ENCODE data around the gene MACC1. TPM values are rescaled to one million over a fixed set of nuclear protein-coding genes. Genes with fewer than 3 reads are reported as not detected.

Gene MACC1
- total RNA-seq, 1 experiment from 2014 or later = 190 TPM

GRCh38 chr7:20185988-20186387 is 31.2 kb downstream of the MACC1 start:
- peaks cover 39% of the 10 kb centered on the region for H3K4me1 Mint-ChIP-seq (ENCODE audit: low read depth, unreplicated experiment)
- peaks cover 11% of the 10 kb centered on the region for H3K9me3 Mint-ChIP-seq (ENCODE audit: low read depth, unreplicated experiment)
- no peak for TF ChIP-seq CTCF (IDR thresholded peaks at IDR 0.05; ENCODE audit: unreplicated experiment)
- CTCF ChIA-PET = interaction anchor here (1.3 to 1.5 kb wide), 2 partner anchors 13 kb away, joined by 3 read pairs; no protein-coding TSS in a partner anchor
- H3K36me3 Mint-ChIP-seq (ENCODE audit: insufficient read depth, unreplicated experiment) = peaks cover 44% of the 10 kb centered on the region
- intact Hi-C loops (cut with micrococcal nuclease; ENCODE audit: unreplicated experiment) = no loop called here
- no peak overlapping the region for H3K27ac Mint-ChIP-seq (ENCODE audit: unreplicated experiment)
- H3K4me3 Mint-ChIP-seq (ENCODE audit: low read depth, unreplicated experiment) = no peak overlapping the region
- H3K27me3 Mint-ChIP-seq (ENCODE audit: unreplicated experiment) = no peaks in the 10 kb centered on the region
- DNase-seq = no peak
- no TSS peak for BruUV-seq (replicated peaks)

DNA sequence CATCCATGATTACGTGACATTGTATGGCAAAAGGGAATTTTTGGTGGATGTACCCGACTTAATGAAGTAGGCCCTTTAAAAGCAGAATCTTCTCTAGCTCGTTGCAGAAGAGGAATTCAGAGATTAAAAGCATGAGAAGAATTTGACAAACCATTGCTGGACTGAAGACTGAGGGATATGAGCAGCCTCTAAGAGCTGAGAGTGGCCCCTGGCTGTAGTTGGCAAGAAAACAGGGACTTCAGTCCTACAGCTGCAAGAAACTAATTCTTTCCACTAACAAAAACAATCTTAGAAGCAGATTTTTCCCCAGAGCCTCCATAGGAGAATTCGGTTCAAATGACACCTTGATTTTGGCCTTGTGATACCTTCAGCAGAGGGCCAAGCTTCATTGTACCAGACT is 34.1 kb downstream of the MACC1 start:
- peak overlapping the region; percentile 61 for H3K27ac Mint-ChIP-seq (ENCODE audit: unreplicated experiment)
- H3K9me3 Mint-ChIP-seq (ENCODE audit: low read depth, unreplicated experiment) = peaks cover 2% of the 10 kb centered on the region
- no TSS peak for BruUV-seq (replicated peaks)
- no peak for DNase-seq
- no peaks in the 10 kb centered on the region for H3K27me3 Mint-ChIP-seq (ENCODE audit: unreplicated experiment)
- no peak for TF ChIP-seq CTCF (IDR thresholded peaks at IDR 0.05; ENCODE audit: unreplicated experiment)
- H3K4me3 Mint-ChIP-seq (ENCODE audit: low read depth, unreplicated experiment) = no peak overlapping the region
- intact Hi-C loops (cut with micrococcal nuclease; ENCODE audit: unreplicated experiment) = no loop called here
- peaks cover 39% of the 10 kb centered on the region for H3K36me3 Mint-ChIP-seq (ENCODE audit: insufficient read depth, unreplicated experiment)
- peaks cover 27% of the 10 kb centered on the region for H3K4me1 Mint-ChIP-seq (ENCODE audit: low read depth, unreplicated experiment)
- CTCF ChIA-PET = interaction anchor here (0.7 to 1.0 kb wide), 2 partner anchors 11 to 348 kb away, joined by 3 read pairs; no protein-coding TSS in a partner anchor

- no peak for TF ChIP-seq CTCF (IDR thresholded peaks at IDR 0.05; ENCODE audit: unreplicated experiment)
- Mint-ChIP-seq H3K4me3 (ENCODE audit: low read depth, unreplicated experiment) (no peak overlapping the region), H3K9me3 (ENCODE audit: low read depth, unreplicated experiment) (no peaks in the 10 kb centered on the region), H3K4me1 (ENCODE audit: low read depth, unreplicated experiment) (peaks cover 32% of the 10 kb centered on the region), H3K27me3 (ENCODE audit: unreplicated experiment) (no peaks in the 10 kb centered on the region), H3K27ac (ENCODE audit: unreplicated experiment) (no peak overlapping the region), H3K36me3 (ENCODE audit: insufficient read depth, unreplicated experiment) (peaks cover 55% of the 10 kb centered on the region)
- CTCF ChIA-PET = no interaction called here
- intact Hi-C loops (cut with micrococcal nuclease; ENCODE audit: unreplicated experiment) = no loop called here
- BruUV-seq (replicated peaks) = no TSS peak
- DNase-seq = no peak
These were observed 40.5 kb downstream of the MACC1 start for GRCh38 chr7:20176578-20177242.

DNA sequence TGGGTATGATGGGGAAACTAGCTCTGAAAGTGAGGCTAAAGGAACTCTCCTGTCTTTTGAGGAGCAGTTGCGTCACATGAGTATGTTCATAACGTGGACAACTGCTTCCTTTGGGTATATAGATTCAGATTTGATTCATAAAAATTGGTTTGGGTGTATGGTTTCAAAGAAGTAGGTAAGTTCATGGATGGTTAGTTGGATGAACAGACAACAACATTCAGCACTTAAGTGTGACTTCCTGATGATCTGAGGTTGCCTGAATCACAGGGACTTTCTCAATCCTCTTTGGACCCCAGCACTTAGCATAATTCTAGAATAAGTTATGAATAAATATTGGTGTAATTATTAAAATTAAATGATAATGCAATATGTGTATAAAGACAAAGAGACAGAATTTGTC is 43.4 kb downstream of the MACC1 start:
- H3K4me1 Mint-ChIP-seq (ENCODE audit: low read depth, unreplicated experiment) = peaks cover 22% of the 10 kb centered on the region
- peak overlapping the region; percentile 60 for H3K27ac Mint-ChIP-seq (ENCODE audit: unreplicated experiment)
- no peak overlapping the region for H3K4me3 Mint-ChIP-seq (ENCODE audit: low read depth, unreplicated experiment)
- H3K36me3 Mint-ChIP-seq (ENCODE audit: insufficient read depth, unreplicated experiment) = peaks cover 56% of the 10 kb centered on the region
- no peak for TF ChIP-seq CTCF (IDR thresholded peaks at IDR 0.05; ENCODE audit: unreplicated experiment)
- no peak for DNase-seq
- no TSS peak for BruUV-seq (replicated peaks)
- CTCF ChIA-PET = interaction anchor here (1.1 to 3.2 kb wide), 4 partner anchors 11 to 426 kb away, joined by 3 to 16 read pairs (median 5); no protein-coding TSS in a partner anchor
- H3K27me3 Mint-ChIP-seq (ENCODE audit: unreplicated experiment) = no peaks in the 10 kb centered on the region
- intact Hi-C loops (cut with micrococcal nuclease; ENCODE audit: unreplicated experiment) = loop anchor here (2.0 to 5.0 kb wide), 2 partner anchors 138 to 425 kb away; no protein-coding TSS in a partner anchor
- H3K9me3 Mint-ChIP-seq (ENCODE audit: low read depth, unreplicated experiment) = no peaks in the 10 kb centered on the region
